Retinal pigment epithelial cell (primary cell): ENCODE results near the gene LYRM1.
"Not testable (repeated sequence)": the region's sequence is repeated elsewhere in the genome, so short reads cannot be mapped to it uniquely, and the experiment has no call there.

Source experiments
- DNase-seq: peaks from one replicate; pipeline ENCODE4 v3.0.0-alpha.2; 2010; ENCODE audit warnings: low read depth
- H3K4me3 ChIP-seq: 2 replicates; pipeline ENCODE4 v1.5.1; 2011; ENCODE audit warnings: mild to moderate bottlenecking, low read length, control low read depth, moderate library complexity
- CTCF ChIP-seq: conservative IDR thresholded peaks from 2 replicates; pipeline ENCODE4 v1.5.1; 2011; ENCODE audit warnings: low read depth, low read length, control low read depth, inconsistent platforms

Gene LYRM1

GRCh38 chr16:20925751-20926150 lies 25.2 kb downstream of the LYRM1 start:
- no peak for TF ChIP-seq CTCF
- no peak for DNase-seq
- no peak overlapping the region for H3K4me3 ChIP-seq

DNA sequence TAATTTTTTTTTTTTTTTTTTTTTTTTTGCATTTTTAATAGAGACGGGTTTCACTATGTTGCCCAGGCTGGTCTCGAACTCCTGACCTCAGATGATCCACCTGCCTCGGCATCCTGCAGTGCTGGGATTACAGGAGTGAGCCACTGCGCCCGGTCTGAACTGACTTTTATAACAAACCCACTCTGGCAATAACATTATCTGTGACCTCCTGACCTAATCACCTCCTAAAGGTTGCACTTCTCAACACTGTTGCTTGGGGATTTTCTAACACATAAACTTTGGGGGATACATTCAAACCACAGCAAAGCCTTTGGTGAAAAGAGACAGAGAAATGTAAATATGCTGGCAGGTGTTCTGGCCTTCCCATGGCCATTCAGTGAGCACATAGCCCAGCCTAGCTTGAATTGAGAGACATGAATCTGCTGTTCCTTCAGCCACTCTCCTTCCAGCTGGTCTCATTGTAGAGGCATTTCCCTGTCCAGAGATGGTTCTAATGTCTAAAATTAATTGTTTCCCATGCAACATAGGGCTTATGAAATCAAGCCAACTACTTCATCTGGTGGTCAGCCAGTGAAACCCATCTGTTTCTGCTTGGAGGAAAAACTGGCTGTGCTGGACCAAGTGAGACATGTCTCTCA lies 28.3 kb downstream of the LYRM1 start:
- no peak for TF ChIP-seq CTCF
- no peak overlapping the region for H3K4me3 ChIP-seq
- no peak for DNase-seq

DNA sequence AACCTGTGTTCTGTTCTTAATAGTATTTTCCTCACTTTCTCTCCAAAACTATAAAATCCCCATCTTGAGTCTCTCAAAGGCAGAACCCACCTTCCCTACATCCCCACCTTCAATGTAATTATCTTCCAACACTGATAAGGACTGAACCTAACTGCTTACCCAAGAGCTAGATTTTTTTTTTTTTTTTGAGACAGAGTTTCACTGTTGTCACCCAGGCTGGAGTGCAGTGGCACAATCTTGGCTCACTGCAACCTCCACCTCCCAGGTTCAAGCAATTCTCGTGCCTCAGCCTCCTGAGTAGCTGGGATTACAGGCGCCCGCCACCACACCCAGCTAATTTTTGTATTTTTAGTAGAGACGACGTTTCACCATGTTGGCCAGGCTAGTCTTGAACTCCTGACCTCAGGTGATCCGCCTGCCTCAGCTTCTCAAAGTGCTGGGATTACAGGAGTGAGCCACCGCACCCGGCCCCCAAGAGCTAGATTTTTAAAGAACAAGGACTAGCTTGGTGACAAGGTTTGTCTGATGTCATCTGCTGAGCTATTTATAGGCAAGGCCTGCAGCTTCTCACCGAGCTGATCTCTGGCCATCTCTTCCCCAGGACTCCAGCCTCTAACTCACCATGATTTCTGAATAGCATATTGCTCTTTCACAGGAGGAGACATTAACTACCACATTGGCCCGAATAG lies 29.2 kb downstream of the LYRM1 start:
- H3K4me3 ChIP-seq: not testable (repeated sequence)

DNA sequence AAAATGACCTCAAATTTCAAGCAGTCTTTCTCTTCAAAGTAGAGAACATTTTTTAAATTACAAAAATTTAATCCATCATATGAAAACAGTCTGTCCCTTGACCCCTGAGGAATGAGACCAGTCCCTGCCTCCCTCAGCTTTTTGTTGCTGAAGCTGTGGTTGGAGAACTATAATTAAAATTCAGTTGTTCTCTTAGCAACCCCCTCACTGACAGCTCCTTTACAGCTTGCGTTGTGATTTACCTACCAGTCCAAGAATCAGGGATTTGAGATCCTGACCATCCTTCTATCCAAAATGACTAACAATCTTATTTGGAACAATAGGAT lies 29.8 kb downstream of the LYRM1 start:
- no peak for DNase-seq
- H3K4me3 ChIP-seq: no peak overlapping the region
- TF ChIP-seq CTCF: no peak

More for the DNA sequence above, 29.2 kb downstream of the LYRM1 start:
- DNase-seq: not testable (repeated sequence)

GRCh38 chr16:20931066-20931600 lies 30.6 kb downstream of the LYRM1 start:
- DNase-seq: no peak
- no peak overlapping the region for H3K4me3 ChIP-seq
- TF ChIP-seq CTCF: no peak

GRCh38 chr16:20933589-20933988 lies 33.0 kb downstream of the LYRM1 start:
- no peak for DNase-seq
- H3K4me3 ChIP-seq: no peak overlapping the region
- no peak for TF ChIP-seq CTCF

DNA sequence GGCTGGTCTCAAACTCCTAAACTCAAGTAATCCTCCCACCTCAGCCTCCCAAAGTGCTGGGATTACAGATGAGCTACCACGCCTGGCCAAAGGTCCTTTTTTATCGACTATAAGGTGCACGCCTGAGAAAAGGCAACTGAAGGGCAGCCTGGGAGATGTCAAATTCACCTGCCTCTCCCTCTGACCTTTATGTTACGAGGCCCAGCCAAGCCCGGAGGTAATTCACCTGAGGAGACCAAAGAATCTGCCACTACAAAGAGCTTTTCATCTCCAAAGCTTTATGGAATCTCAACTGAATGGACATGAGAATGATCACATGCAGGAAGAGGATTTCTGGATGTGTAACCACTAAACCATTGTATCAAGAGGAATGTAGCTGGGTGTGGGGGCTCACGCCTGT lies 37.2 kb downstream of the LYRM1 start:
- TF ChIP-seq CTCF: no peak
- no peak overlapping the region for H3K4me3 ChIP-seq
- DNase-seq: no peak
